MCF 10A (cell line): ENCODE results near the gene LTF. TPM values are rescaled to one million over a fixed set of nuclear protein-coding genes. Genes with fewer than 3 reads are reported as not detected.

Experiments used
- BruUV-seq: library from RNA; stranded (reverse); fragments of 400-500 nt; replicated peaks from 2 replicates; lab custom pipeline; 2021; lab: Mats Ljungman, UMichigan
- CTCF ChIA-PET: fragments of 300-600 bp; sonication (Branson Sonifier 250); formaldehyde crosslinking; extraction: SDS; loops from one replicate; lab custom pipeline; 2021; ENCODE audit warnings: antibody characterized with exemption, inconsistent platforms; lab: Yijun Ruan, JAX
- POLR2A ChIA-PET: fragments of 300-600, 350-650 bp; sonication (Branson Sonifier 250); formaldehyde crosslinking; extraction: SDS; loops from one replicate; lab custom pipeline; 2020; ENCODE audit warnings: antibody characterized with exemption, inconsistent platforms; lab: Yijun Ruan, JAX
- DNase-seq: peaks from one replicate; pipeline ENCODE4 v3.0.0-alpha.2; 2018; ENCODE audit not compliant: unreplicated experiment
- H3K27ac Mint-ChIP-seq: one replicate; pipeline ENCODE4 v1.8.0; 2022; ENCODE audit warnings: mild to moderate bottlenecking, low read depth, mixed read lengths; ENCODE audit not compliant: unreplicated experiment
- H3K27me3 Mint-ChIP-seq: one replicate; pipeline ENCODE4 v1.8.0; 2022; ENCODE audit warnings: mixed read lengths; ENCODE audit not compliant: insufficient read depth, unreplicated experiment
- H3K36me3 Mint-ChIP-seq: one replicate; pipeline ENCODE4 v1.8.0; 2022; ENCODE audit warnings: mild to moderate bottlenecking, moderate library complexity, mixed read lengths; ENCODE audit not compliant: insufficient read depth, unreplicated experiment
- H3K4me1 Mint-ChIP-seq: one replicate; pipeline ENCODE4 v1.8.0; 2022; ENCODE audit warnings: mixed read lengths; ENCODE audit not compliant: insufficient read depth, unreplicated experiment
- H3K4me3 Mint-ChIP-seq: one replicate; pipeline ENCODE4 v1.8.0; 2022; ENCODE audit warnings: mild to moderate bottlenecking, moderate library complexity, mixed read lengths; ENCODE audit not compliant: unreplicated experiment
- H3K9me3 Mint-ChIP-seq: one replicate; pipeline ENCODE4 v1.8.0; 2022; ENCODE audit warnings: mixed read lengths; ENCODE audit not compliant: unreplicated experiment
- intact Hi-C: fragments of 100-400 bp; cut with micrococcal nuclease; formaldehyde crosslinking; loops from 2 replicates; pipeline ENCODE4 v1.14.1; 2022
- total RNA-seq: library from RNA; stranded (reverse); gene quantifications from 2 replicates; pipeline ENCODE4 v1.2.3, GENCODE V29; 2022
- TF ChIP-seq, protein P1 (sequence below): fragments of 200-600 bp; IDR thresholded peaks from one replicate; pipeline ENCODE4 v1.8.0; 2022; ENCODE audit warnings: antibody characterized with exemption, mild to moderate bottlenecking; ENCODE audit not compliant: unreplicated experiment

Gene LTF
- total RNA-seq, 1 experiment from 2014 or later, result not detected

DNA sequence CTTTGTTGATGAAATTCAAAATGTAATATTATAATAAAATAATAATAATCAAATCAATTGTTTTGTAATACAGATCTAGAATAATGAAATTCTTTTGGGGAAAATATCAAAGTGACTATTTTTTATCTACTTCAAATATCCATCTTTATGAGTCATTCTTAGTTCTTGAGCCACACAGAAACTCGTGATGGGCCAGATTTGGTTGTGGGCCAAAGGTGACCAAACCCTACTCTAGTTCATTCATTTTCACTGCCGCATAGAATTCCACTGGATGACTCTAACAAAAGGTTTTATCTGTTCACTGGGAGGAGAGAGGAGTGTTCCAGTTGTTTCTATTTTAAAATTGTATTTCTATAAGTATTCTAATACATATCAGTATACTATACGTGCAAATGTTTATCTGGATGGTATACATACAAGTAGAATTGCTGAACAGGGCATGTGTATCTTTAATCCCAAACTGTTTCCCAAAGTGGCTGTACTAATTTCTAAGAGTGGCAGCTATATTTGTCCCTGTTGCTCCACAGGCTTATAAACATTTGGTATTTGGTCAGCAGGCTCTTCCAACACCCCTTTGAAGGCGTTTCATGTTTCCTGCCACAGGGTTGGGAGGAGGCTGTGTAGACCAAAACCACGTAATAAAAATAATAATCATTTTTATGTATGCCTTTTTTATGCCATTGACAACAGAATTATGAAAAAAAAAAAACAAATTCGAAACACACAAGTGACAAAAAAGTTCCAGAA is 25.8 kb upstream of the LTF start:
- ChIA-PET CTCF (interaction anchor here (0.6 to 4.2 kb wide), 12 partner anchors 10 to 418 kb away, joined by 3 to 71 read pairs (median 14); partner anchors contain the start of gene RTP3), POLR2A (interaction anchor here (1.9 kb wide), 1 partner anchor 68 kb away, joined by 10 read pairs; no protein-coding TSS in a partner anchor)
- no TSS peak for BruUV-seq
- H3K4me1 Mint-ChIP-seq, result peaks cover 19% of the 10 kb centered on the region
- peak; percentile 39 for DNase-seq
- H3K27me3 Mint-ChIP-seq, result no peaks in the 10 kb centered on the region
- no peaks in the 10 kb centered on the region for H3K9me3 Mint-ChIP-seq
- intact Hi-C loops, result no loop called here
- H3K4me3 Mint-ChIP-seq, result no peak overlapping the region
- TF ChIP-seq, protein P1, sequence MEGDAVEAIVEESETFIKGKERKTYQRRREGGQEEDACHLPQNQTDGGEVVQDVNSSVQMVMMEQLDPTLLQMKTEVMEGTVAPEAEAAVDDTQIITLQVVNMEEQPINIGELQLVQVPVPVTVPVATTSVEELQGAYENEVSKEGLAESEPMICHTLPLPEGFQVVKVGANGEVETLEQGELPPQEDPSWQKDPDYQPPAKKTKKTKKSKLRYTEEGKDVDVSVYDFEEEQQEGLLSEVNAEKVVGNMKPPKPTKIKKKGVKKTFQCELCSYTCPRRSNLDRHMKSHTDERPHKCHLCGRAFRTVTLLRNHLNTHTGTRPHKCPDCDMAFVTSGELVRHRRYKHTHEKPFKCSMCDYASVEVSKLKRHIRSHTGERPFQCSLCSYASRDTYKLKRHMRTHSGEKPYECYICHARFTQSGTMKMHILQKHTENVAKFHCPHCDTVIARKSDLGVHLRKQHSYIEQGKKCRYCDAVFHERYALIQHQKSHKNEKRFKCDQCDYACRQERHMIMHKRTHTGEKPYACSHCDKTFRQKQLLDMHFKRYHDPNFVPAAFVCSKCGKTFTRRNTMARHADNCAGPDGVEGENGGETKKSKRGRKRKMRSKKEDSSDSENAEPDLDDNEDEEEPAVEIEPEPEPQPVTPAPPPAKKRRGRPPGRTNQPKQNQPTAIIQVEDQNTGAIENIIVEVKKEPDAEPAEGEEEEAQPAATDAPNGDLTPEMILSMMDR, result no peak
- H3K27ac Mint-ChIP-seq, result peak overlapping the region; percentile 16
- no peaks in the 10 kb centered on the region for H3K36me3 Mint-ChIP-seq

DNA sequence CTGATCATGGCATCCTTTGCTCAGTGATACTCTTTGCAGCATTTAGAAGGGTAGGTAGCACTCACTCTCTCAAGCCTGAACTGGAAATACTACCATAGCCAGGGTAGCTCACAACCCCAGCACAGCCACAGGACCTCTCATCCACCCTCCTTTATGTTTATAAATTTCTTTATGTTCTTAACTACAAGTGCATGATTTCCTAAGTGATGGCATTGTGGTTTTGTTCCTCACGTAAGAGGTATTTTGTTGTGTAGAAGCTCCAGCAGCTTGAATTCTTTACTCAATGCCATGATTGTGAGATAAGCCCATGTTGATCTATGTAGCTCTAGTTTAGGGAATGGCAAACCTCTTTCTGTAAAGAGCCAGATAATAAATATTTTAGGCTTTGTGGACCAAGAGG is 25.2 kb upstream of the LTF start:
- POLR2A ChIA-PET, result interaction anchor here (1.7 to 1.9 kb wide), 2 partner anchors 68 to 201 kb away, joined by 10 to 12 read pairs; no protein-coding TSS in a partner anchor
- CTCF ChIA-PET, result interaction anchor here (0.6 to 4.2 kb wide), 19 partner anchors 10 to 213 kb away, joined by 3 to 71 read pairs (median 8); partner anchors contain the start of gene RTP3
- H3K9me3 Mint-ChIP-seq, result no peaks in the 10 kb centered on the region

DNA sequence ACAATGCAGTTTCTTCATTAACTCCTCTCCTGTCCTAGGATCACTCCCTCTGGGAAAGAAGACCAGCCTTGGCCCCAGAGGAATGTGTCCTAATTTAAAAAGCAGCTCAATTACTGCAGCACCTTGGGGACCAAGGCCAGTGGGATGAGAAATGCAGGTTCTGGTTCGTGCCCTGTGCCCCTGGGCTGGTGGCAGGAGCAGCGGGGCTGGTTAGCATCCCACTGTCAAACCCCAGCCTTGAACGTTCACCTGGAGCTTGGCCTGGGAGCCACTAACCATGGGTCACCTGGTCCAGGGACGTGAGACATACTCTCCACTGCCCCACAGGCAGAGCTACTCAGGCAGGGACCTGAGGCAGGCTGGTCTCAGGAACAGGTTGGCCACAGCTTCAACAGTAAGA is 24.7 kb upstream of the LTF start:
- ChIA-PET POLR2A (interaction anchor here (1.2 to 1.9 kb wide), 3 partner anchors 69 to 201 kb away, joined by 3 to 12 read pairs (median 10); no protein-coding TSS in a partner anchor), CTCF (interaction anchor here (0.5 to 4.2 kb wide), 41 partner anchors 10 to 420 kb away, joined by 3 to 71 read pairs (median 6); partner anchors contain the start of gene RTP3)
- H3K4me1 Mint-ChIP-seq, result peaks cover 19% of the 10 kb centered on the region
- intact Hi-C loops, result no loop called here
- no TSS peak for BruUV-seq
- TF ChIP-seq, protein P1, result no peak
- DNase-seq, result no peak
- no peak overlapping the region for H3K27ac Mint-ChIP-seq
- H3K9me3 Mint-ChIP-seq, result no peaks in the 10 kb centered on the region
- H3K27me3 Mint-ChIP-seq, result no peaks in the 10 kb centered on the region
- no peaks in the 10 kb centered on the region for H3K36me3 Mint-ChIP-seq
- H3K4me3 Mint-ChIP-seq, result no peak overlapping the region

More for the DNA sequence above, 25.2 kb upstream of the LTF start:
- DNase-seq, result peak; percentile 20
- H3K27me3 Mint-ChIP-seq, result no peaks in the 10 kb centered on the region
- intact Hi-C loops, result no loop called here
- TF ChIP-seq, protein P1, result no peak
- no peaks in the 10 kb centered on the region for H3K36me3 Mint-ChIP-seq
- no peak overlapping the region for H3K4me3 Mint-ChIP-seq
- H3K27ac Mint-ChIP-seq, result peak overlapping the region; percentile 16
- peaks cover 19% of the 10 kb centered on the region for H3K4me1 Mint-ChIP-seq
- BruUV-seq, result no TSS peak
